GM12891 (cell line): ENCODE data around the gene MARK1.
A peak's percentile ranks its signal among the peaks of the same experiment; 100 is the strongest.

Source experiments
- DNase-seq: peaks from one replicate; pipeline ENCODE4 v3.0.0; 2011; ENCODE audit warnings: low spot score; ENCODE audit not compliant: insufficient read length
- FAIRE-seq: peaks from 2 replicates; lab custom pipeline; 2011; peaks lifted over from hg19 to GRCh38; lab: Jason Lieb, UNC
- POLR2AphosphoS5 ChIP-seq: IDR thresholded peaks from 2 replicates; pipeline ENCODE4 v1.6.1; 2011; ENCODE audit warnings: low read depth, low read length, control low read depth
- POU2F2 ChIP-seq: IDR thresholded peaks from 2 replicates; pipeline ENCODE4 v1.6.1; 2011; ENCODE audit warnings: low read depth, mild to moderate bottlenecking, control low read depth, low read length, moderate library complexity
- SPI1 ChIP-seq: IDR thresholded peaks from 2 replicates; pipeline ENCODE4 v1.6.1; 2011; ENCODE audit warnings: low read depth, low read length, control low read depth

The MARK1 gene

DNA sequence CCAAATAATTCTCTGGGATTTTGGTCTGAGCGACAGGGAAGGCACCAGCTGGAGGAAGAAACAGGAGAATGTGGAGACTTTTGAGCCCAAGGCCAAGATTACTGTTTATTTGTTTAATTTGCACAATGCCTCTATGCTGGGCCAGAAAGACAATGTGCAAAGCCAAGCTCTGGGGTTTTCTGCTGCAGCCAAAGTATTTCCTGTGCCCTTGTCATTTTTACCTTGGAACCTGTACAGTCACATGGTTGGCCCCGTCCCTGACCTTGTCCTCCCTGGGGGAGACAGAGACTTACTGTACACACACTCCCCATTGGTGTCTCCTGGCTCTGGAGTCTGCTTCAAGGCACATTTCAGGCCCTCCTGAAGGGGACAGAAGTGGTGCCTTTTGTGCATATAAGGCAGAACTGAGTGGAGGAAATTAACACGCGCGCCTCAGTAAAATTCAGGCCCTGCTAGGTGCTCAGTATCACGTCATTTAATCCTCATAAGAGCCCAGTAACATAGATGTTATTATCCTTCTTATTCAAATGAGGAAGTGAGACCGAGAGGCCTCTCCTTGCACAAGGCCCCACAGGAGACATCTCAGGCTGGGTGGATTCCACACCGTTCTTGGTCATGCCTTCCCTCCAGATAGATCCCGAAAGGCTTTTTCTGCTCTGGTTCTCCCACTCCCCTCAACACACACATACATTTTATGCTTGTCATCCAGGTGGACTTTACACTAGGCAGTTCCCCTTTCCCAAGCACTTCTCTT, 183.3 kb downstream of the MARK1 start:
- FAIRE-seq (no peak), DNase-seq (no peak)
- TF ChIP-seq SPI1 (peak; percentile 88), POU2F2 (no peak), POLR2AphosphoS5 (no peak)
